Astrocyte (in vitro differentiated cells and primary cell): Measurements from ENCODE around the gene SNED1.

Source experiments
- EZH2 ChIP-seq: IDR thresholded peaks from 2 replicates; pipeline ENCODE4 v1.6.1; 2012; ENCODE audit warnings: mild to moderate bottlenecking, low read length, inconsistent platforms; ENCODE audit not compliant: insufficient read depth
- TF ChIP-seq, protein P1 (sequence below): IDR thresholded peaks from 2 replicates; pipeline ENCODE4 v1.5.1; 2011; ENCODE audit warnings: low read depth, mild to moderate bottlenecking, inconsistent platforms, low read length, moderate library complexity; ENCODE audit not compliant: insufficient read depth

DNA sequence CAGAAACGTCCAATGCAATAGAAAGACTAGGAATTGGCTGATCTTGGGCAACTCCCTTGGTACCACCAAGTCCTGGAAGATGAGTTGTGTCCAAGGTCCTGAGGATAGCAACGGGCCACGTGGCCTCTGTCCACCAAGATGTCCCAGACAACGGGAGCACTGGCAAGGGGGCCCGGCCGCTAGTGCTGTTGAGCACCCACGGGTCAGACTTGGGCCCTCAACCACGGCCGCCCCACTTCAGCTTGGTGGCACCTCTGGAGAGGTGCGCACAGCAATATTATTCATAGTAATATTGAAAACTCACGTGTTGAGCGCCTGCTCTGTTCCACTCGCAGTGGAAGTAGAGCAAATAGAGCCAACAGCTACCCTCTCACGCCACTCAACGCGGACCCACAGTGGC lies 131.9 kb downstream of the SNED1 start:
- TF ChIP-seq, protein P1, sequence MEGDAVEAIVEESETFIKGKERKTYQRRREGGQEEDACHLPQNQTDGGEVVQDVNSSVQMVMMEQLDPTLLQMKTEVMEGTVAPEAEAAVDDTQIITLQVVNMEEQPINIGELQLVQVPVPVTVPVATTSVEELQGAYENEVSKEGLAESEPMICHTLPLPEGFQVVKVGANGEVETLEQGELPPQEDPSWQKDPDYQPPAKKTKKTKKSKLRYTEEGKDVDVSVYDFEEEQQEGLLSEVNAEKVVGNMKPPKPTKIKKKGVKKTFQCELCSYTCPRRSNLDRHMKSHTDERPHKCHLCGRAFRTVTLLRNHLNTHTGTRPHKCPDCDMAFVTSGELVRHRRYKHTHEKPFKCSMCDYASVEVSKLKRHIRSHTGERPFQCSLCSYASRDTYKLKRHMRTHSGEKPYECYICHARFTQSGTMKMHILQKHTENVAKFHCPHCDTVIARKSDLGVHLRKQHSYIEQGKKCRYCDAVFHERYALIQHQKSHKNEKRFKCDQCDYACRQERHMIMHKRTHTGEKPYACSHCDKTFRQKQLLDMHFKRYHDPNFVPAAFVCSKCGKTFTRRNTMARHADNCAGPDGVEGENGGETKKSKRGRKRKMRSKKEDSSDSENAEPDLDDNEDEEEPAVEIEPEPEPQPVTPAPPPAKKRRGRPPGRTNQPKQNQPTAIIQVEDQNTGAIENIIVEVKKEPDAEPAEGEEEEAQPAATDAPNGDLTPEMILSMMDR: no peak
- TF ChIP-seq EZH2: no peak
